Lung (tissue), 12 donors: ENCODE measurements around the gene ITGAE. TPM values are rescaled to one million over a fixed set of nuclear protein-coding genes. Genes with fewer than 3 reads are reported as not detected.

Source experiments
- ATAC-seq: fragments of 200-7000 bp; cut with Tn5 transposase; one replicate; pipeline ENCODE4 v1.9.1; 2020; ENCODE audit warnings: moderate number of reproducible peaks; ENCODE audit not compliant: insufficient read depth, low FRiP score
- DNase-seq, 3 donors: peaks; one replicate each; pipeline ENCODE4 v3.0.0-alpha.2; 2013 to 2017
- H3K27ac ChIP-seq, 2 donors: one replicate each; pipeline ENCODE4 v1.5.1; 2013; ENCODE audit warnings: mild to moderate bottlenecking in 2 of 2, moderate library complexity in 2 of 2, control low read depth in 1 of 2, inconsistent platforms in 1 of 2, low read depth in 1 of 2, low read length in 1 of 2
- H3K27me3 ChIP-seq, 3 donors: one replicate each; pipeline ENCODE4 v1.5.1; 2013; ENCODE audit warnings: low read length in 2 of 3; ENCODE audit not compliant: control insufficient read depth in 3 of 3, insufficient read depth in 3 of 3
- H3K36me3 ChIP-seq, 4 donors: one replicate each; pipeline ENCODE4 v1.5.1; 2013; ENCODE audit warnings: low read length in 4 of 4, mild to moderate bottlenecking in 1 of 4, moderate library complexity in 1 of 4; ENCODE audit not compliant: control insufficient read depth in 4 of 4, insufficient read depth in 4 of 4
- H3K4me1 ChIP-seq, 5 donors: one replicate each; pipeline ENCODE4 v1.5.1; 2013; ENCODE audit warnings: low read length in 5 of 5, mild to moderate bottlenecking in 2 of 5, moderate library complexity in 1 of 5; ENCODE audit not compliant: control insufficient read depth in 5 of 5, insufficient read depth in 5 of 5
- H3K4me3 ChIP-seq: one replicate; pipeline ENCODE4 v1.5.1; 2013; ENCODE audit warnings: mild to moderate bottlenecking, control low read depth, moderate library complexity
- H3K9ac ChIP-seq, 2 donors: one replicate each; pipeline ENCODE4 v1.5.1; 2013; ENCODE audit warnings: low read length in 2 of 2, control low read depth in 1 of 2; ENCODE audit not compliant: insufficient read depth in 1 of 2
- H3K9me3 ChIP-seq, 4 donors: one replicate each; pipeline ENCODE4 v1.5.1; 2013; ENCODE audit warnings: low read length in 3 of 4, mild to moderate bottlenecking in 1 of 4, moderate library complexity in 1 of 4; ENCODE audit not compliant: control insufficient read depth in 4 of 4, insufficient read depth in 3 of 4
- CTCF ChIP-seq: IDR thresholded peaks from 2 replicates; pipeline ENCODE4 v1.5.1; 2012; ENCODE audit warnings: mild to moderate bottlenecking; ENCODE audit errors: control extremely low read depth, extremely low read depth
- WGBS, 2 donors: extraction: QIAGEN DNeasy Blood & Tissue Kit; methylation state at CpG; one replicate each; pipeline ENCODE4 v1.1.7; 2013; 5-methylcytosine and 5-hydroxymethylcytosine counted together
- polyA plus RNA-seq, 2 donors: library from polyadenylated mRNA; stranded (reverse); fragments of 200-250 nt; gene quantifications; one replicate each; pipeline ENCODE4 v1.2.1, GENCODE V29; 2013
- total RNA-seq, 2 donors: library from RNA; depleted of rRNA in 1 of 2; stranded (reverse); fragments of >200 nt in 1 of 2; gene quantifications; one replicate each; pipeline ENCODE4 v1.2.1, GENCODE V29; 2014 to 2021
- donor health status: control.
- donor health status: control.
- donor health status: Bipolar disorder and iron deficiency.
- donor health status: healthy.
- donor health status: DM: yes; HTN: yes; CAD: no.

ITGAE gene
- total and polyA plus RNA-seq, 4 donors = 16.8 to 37.3 (median 27.6) TPM

DNA sequence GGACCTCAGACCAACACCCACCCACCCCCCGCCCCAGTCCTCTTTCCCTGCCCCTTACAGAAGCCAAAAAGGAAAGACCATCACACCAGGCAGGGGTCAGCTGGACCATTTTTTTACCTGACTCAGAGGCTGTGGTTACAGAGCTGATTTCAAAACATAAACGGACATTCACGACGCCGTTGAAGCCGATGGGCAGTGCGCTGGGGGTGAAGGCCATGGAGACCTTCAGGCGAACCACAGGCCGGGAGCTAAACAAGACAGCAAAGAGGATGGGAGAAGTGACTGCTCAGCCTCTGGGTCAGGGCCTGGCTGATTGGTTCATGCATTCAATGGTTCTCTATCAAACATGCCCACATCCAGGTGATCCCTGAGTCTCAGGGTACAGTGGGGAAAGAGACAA, 53.2 kb downstream of the ITGAE start:
- Histone ChIP-seq H3K27ac (no peak overlapping the region), H3K4me3 (no peak overlapping the region), H3K9ac (no peak overlapping the region), H3K27me3 (no peaks in the 10 kb centered on the region), H3K4me1 (no peaks in the 10 kb centered on the region), H3K9me3 (no peaks in the 10 kb centered on the region), H3K36me3 (no peaks in the 10 kb centered on the region)
- no peak for ATAC-seq
- DNase-seq = no peak
- WGBS, 2 donors = 55 to 79% methylated on average over 9 of the region's 9 CpGs
- TF ChIP-seq CTCF = no peak

DNA sequence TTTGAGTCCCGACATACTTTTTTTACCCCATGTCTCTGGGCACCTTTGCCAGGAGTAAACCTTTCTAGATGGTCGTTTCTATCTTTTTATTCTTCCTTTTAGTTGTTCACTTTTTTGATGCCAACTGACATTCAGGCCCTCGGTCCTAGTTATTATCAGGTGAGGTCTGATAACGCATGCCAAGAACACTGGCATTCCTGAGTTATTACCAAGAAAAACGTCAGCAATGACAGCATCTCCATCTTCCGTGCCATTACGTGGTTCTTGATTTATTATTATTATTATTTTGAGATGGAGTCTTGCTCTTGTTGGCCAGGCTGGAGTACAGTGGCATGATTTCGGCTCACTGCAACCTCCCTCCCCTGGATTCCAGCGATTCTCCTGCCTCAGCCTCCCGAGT, 55.9 kb downstream of the ITGAE start:
- TF ChIP-seq CTCF = no peak
- H3K4me1 ChIP-seq = no peaks in the 10 kb centered on the region

GRCh38 chr17:3744014-3744413, 57.0 kb downstream of the ITGAE start:
- WGBS, 2 donors = 69 to 75% methylated on average over 3 of the region's 3 CpGs
- TF ChIP-seq CTCF = no peak
- no peaks in the 10 kb centered on the region for H3K9me3 ChIP-seq
- no peaks in the 10 kb centered on the region for H3K36me3 ChIP-seq
- DNase-seq = no peak
- H3K27ac ChIP-seq = no peak overlapping the region
- H3K9ac ChIP-seq = no peak overlapping the region
- H3K4me3 ChIP-seq = no peak overlapping the region
- no peaks in the 10 kb centered on the region for H3K4me1 ChIP-seq
- H3K27me3 ChIP-seq = no peaks in the 10 kb centered on the region
- no peak for ATAC-seq

More for the DNA sequence above, 55.9 kb downstream of the ITGAE start:
- no peaks in the 10 kb centered on the region for H3K36me3 ChIP-seq
- ATAC-seq (no peak), DNase-seq (no peak)
- WGBS, 2 donors = 84 to 91% methylated on average over 10 of the region's 10 CpGs
- H3K27ac ChIP-seq = no peak overlapping the region
- H3K9me3 ChIP-seq = no peaks in the 10 kb centered on the region
- H3K27me3 ChIP-seq = no peaks in the 10 kb centered on the region
- H3K4me3 ChIP-seq = no peak overlapping the region
- no peak overlapping the region for H3K9ac ChIP-seq

- TF ChIP-seq CTCF = no peak
- no peak for ATAC-seq
- H3K9me3 ChIP-seq = no peaks in the 10 kb centered on the region
- DNase-seq = peak in 2 of 3 donors; percentile 15 to 27
- no peak overlapping the region for H3K9ac ChIP-seq
- H3K36me3 ChIP-seq = no peaks in the 10 kb centered on the region
- no peak overlapping the region for H3K27ac ChIP-seq
- no peak overlapping the region for H3K4me3 ChIP-seq
- 38 to 54% methylated on average over 14 of the region's 14 CpGs for WGBS, 2 donors
- no peaks in the 10 kb centered on the region for H3K27me3 ChIP-seq
- peaks cover 0 to 7% (median 6%) of the 10 kb centered on the region in 5 donors for H3K4me1 ChIP-seq
These were observed 60.3 kb downstream of the ITGAE start for GRCh38 chr17:3740611-3741073.
